Kidney (tissue), 14 donors: Measurements from ENCODE around the gene CYBA. TPM values are rescaled to one million over a fixed set of nuclear protein-coding genes. Genes with fewer than 3 reads are reported as not detected.

Experiments
- DNase-seq, 5 donors: peaks; one replicate each; pipeline ENCODE4 v3.0.0-alpha.2; 2013 to 2020
- FAIRE-seq: peaks from 2 replicates; lab custom pipeline; 2012; peaks lifted over from hg19 to GRCh38; lab: Jason Lieb, UNC
- H3K27ac ChIP-seq, 2 donors: one replicate each; pipeline ENCODE4 v1.7.0; 2013; ENCODE audit warnings: low read depth in 2 of 2, low read length in 2 of 2, inconsistent platforms in 1 of 2
- H3K27me3 ChIP-seq: one replicate; pipeline ENCODE4 v1.7.1; 2013; ENCODE audit warnings: low read length, inconsistent platforms; ENCODE audit not compliant: control insufficient read depth, insufficient read depth
- H3K36me3 ChIP-seq, 3 donors: one replicate each; pipeline versions ENCODE4 v1.7.0 to v1.7.1; 2013; ENCODE audit warnings: low read length in 3 of 3, control low read depth in 1 of 3, inconsistent platforms in 1 of 3; ENCODE audit not compliant: insufficient read depth in 3 of 3, control insufficient read depth in 2 of 3
- H3K4me1 ChIP-seq, 3 donors: one replicate each; pipeline versions ENCODE4 v1.7.0 to v1.7.1; 2013; ENCODE audit warnings: low read length in 3 of 3, inconsistent platforms in 1 of 3, low read depth in 1 of 3; ENCODE audit not compliant: control insufficient read depth in 2 of 3, insufficient read depth in 2 of 3
- H3K4me3 ChIP-seq, 3 donors: one replicate each; pipeline versions ENCODE4 v1.7.0 to v1.8.1; 2013; ENCODE audit warnings: low read length in 3 of 3, control low read depth in 1 of 3, inconsistent platforms in 1 of 3
- H3K9ac ChIP-seq, 3 donors: one replicate each; pipeline versions ENCODE4 v1.7.0 to v1.7.1; 2013; ENCODE audit warnings: low read length in 3 of 3, control low read depth in 1 of 3, inconsistent platforms in 1 of 3
- H3K9me3 ChIP-seq, 3 donors: one replicate each; pipeline versions ENCODE4 v1.7.0 to v1.7.1; 2013; ENCODE audit warnings: low read length in 3 of 3, control low read depth in 1 of 3, inconsistent platforms in 1 of 3; ENCODE audit not compliant: control insufficient read depth in 2 of 3, insufficient read depth in 1 of 3
- intact Hi-C: fragments of 100-400 bp; cut with DNase I; formaldehyde crosslinking; loops from one replicate; pipeline ENCODE4 v1.11.1; 2022
- polyA plus RNA-seq: library from polyadenylated mRNA; stranded (reverse); fragments of 350-450 nt; fragmentation: Illumina TruSeq; extraction: RNeasy Lipid Tissue Mini Kit (QIAGEN cat#74804); gene quantifications from one replicate; pipeline ENCODE4 v1.2.3, GENCODE V29; 2014; ENCODE audit warnings: low read depth, low replicate concordance; ENCODE audit not compliant: insufficient read depth
- total RNA-seq: library from RNA; stranded (reverse); fragmentation: NEBNext Ultra II Directional; extraction: Animal tissue kit (Norgen Biotek cat#: 25700); gene quantifications from one replicate; pipeline ENCODE4 v1.2.1, GENCODE V29; 2021
- TF ChIP-seq, protein P1 (sequence below): IDR thresholded peaks from 3 replicates; pipeline ENCODE4 v1.5.1; 2012; ENCODE audit warnings: mild to moderate bottlenecking, moderate library complexity, borderline replicate concordance; ENCODE audit not compliant: insufficient read depth; ENCODE audit errors: extremely low read depth
- donor health status: control.
- donor health status: control.
- donor health status: control.
- donor health status: control.
- donor health status: control.
- donor health status: DM: yes; HTN: yes; CAD: no.
- donor health status: Normal renal cell carcinoma (clear cell type).

Gene CYBA
- total and polyA plus RNA-seq, 2 donors from 2014 or later = 263 to 395 TPM

DNA sequence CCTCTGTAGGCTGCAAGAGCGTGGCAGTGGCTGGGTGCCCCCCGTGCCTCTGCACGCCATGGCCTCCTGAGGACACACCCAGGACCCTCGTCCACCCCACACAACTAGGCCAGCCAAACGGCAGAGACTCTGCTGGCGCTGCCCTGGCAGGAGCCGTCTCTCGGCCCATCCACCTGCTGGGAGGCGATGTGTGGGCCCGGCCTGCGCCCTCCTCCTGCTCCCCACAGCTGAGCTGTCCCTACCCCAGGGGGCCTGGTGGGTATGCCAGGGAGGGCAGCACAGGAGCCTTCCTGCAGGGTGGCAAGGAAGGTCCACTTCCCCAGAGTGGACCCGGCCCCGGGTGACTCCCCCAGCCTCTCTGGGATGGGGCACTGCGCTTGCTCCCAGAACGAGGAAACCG lies 48.3 kb upstream of the CYBA start:
- H3K4me1 ChIP-seq = peaks cover 0 to 25% (median 0%) of the 10 kb centered on the region in 3 donors

DNA sequence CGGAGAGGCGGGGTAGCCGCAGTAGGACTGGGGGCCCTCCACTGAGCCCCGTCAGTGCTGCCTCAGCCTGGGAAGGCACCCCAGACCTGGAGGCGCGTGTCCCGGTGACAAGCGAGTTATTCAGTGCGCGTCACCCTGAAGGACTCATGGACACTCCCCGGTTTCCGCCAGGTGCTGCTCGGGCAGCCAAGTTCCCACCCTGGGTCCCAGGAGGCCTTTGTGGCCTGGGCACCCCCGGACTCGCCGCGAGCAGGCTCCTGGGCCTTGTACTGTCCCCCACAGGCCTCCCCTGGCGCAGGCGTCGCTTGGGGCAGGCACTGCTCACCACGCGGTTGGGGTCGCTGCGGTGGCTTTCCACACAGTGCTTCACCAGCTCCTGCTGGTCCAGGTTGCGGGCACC lies 47.8 kb upstream of the CYBA start:
- peaks cover 0 to 4% (median 3%) of the 10 kb centered on the region in 3 donors for H3K36me3 ChIP-seq
- TF ChIP-seq, protein P1, sequence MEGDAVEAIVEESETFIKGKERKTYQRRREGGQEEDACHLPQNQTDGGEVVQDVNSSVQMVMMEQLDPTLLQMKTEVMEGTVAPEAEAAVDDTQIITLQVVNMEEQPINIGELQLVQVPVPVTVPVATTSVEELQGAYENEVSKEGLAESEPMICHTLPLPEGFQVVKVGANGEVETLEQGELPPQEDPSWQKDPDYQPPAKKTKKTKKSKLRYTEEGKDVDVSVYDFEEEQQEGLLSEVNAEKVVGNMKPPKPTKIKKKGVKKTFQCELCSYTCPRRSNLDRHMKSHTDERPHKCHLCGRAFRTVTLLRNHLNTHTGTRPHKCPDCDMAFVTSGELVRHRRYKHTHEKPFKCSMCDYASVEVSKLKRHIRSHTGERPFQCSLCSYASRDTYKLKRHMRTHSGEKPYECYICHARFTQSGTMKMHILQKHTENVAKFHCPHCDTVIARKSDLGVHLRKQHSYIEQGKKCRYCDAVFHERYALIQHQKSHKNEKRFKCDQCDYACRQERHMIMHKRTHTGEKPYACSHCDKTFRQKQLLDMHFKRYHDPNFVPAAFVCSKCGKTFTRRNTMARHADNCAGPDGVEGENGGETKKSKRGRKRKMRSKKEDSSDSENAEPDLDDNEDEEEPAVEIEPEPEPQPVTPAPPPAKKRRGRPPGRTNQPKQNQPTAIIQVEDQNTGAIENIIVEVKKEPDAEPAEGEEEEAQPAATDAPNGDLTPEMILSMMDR = no peak
- no peak overlapping the region for H3K4me3 ChIP-seq
- H3K9ac ChIP-seq = no peak overlapping the region
- no peak overlapping the region for H3K27ac ChIP-seq
- FAIRE-seq (no peak), DNase-seq (no peak)
- H3K27me3 ChIP-seq = no peaks in the 10 kb centered on the region
- H3K4me1 ChIP-seq = peaks cover 0 to 24% (median 0%) of the 10 kb centered on the region in 3 donors
- intact Hi-C loops = no loop called here
- H3K9me3 ChIP-seq = no peaks in the 10 kb centered on the region

More for the DNA sequence above, 48.3 kb upstream of the CYBA start:
- Histone ChIP-seq H3K27me3 (no peaks in the 10 kb centered on the region), H3K36me3 (peaks cover 0 to 4% (median 3%) of the 10 kb centered on the region in 3 donors), H3K4me3 (no peak overlapping the region), H3K27ac (no peak overlapping the region), H3K9me3 (no peaks in the 10 kb centered on the region), H3K9ac (no peak overlapping the region)
- intact Hi-C loops = no loop called here
- FAIRE-seq (no peak), DNase-seq (no peak)
- TF ChIP-seq, protein P1 = no peak

DNA sequence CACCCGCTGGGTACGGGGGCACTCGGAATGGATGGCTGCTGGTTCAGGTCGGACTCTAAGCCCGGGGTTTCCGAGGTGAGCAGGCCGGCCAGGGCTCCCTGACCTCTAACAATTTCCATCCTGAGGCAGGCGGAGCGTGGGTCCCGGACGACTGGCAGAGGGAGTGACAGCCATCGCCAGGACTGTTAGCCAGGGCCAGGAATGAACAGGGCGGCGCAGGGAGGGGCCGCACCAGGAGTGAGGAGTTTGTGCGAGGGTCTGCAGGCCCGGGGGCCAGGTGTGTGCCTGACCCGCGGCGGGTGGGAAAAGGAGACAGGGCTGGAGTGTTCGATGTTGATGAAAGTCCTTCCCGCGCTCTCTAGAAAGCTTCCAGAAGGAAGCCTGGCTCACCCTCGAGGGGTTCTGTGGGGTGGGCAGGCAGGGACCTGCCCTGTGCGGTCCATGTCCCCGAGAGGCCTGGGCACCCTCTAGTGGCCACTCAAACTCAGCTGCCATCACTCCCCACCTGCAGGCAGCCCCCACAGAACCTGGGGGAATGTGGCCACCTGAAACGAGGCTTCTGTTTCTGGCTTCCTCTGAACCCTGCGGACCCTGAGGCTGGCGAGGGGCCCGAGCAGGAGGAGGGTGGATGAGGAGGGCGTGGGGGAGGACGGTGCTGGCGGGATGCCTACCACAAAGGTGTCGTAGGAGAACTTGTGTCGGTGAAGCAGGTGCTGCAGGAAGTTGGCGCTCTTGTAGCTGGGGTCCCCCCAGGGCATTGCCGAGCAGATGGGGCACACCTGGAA lies 47.2 kb upstream of the CYBA start:
- no peak for DNase-seq
- no peak overlapping the region for H3K27ac ChIP-seq
- intact Hi-C loops = no loop called here
- no peak overlapping the region for H3K9ac ChIP-seq
- no peak for FAIRE-seq
- TF ChIP-seq, protein P1 = peak; percentile 22
- H3K4me1 ChIP-seq = peaks cover 0 to 21% (median 0%) of the 10 kb centered on the region in 3 donors
- H3K36me3 ChIP-seq = peaks cover 0 to 4% (median 3%) of the 10 kb centered on the region in 3 donors
- no peaks in the 10 kb centered on the region for H3K9me3 ChIP-seq
- H3K27me3 ChIP-seq = no peaks in the 10 kb centered on the region
- H3K4me3 ChIP-seq = no peak overlapping the region
